Small intestine (tissue), 7 donors: ENCODE measurements around the gene PCDHGC4. TPM values are rescaled to one million over a fixed set of nuclear protein-coding genes. Genes with fewer than 3 reads are reported as not detected.

ENCODE experiments used
- DNase-seq, 2 donors: peaks; one replicate each; pipeline versions ENCODE4 v3.0.0 to v3.0.0-alpha.2; 2013
- FAIRE-seq: peaks from 2 replicates; lab custom pipeline; 2012; peaks lifted over from hg19 to GRCh38; lab: Jason Lieb, UNC
- H3K27ac ChIP-seq, 3 donors: one replicate each; pipeline ENCODE4 v1.5.1; 2013; ENCODE audit warnings: low read length in 2 of 3, mild to moderate bottlenecking in 2 of 3, control low read depth in 1 of 3, inconsistent platforms in 1 of 3, low read depth in 1 of 3, moderate library complexity in 1 of 3
- H3K27me3 ChIP-seq, 3 donors: one replicate each; pipeline ENCODE4 v1.6.1; 2013; ENCODE audit warnings: low read length in 3 of 3, inconsistent platforms in 1 of 3; ENCODE audit not compliant: control insufficient read depth in 3 of 3, insufficient read depth in 3 of 3
- H3K36me3 ChIP-seq, 3 donors: one replicate each; pipeline ENCODE4 v1.6.1; 2013; ENCODE audit warnings: low read length in 3 of 3, inconsistent platforms in 1 of 3, low read depth in 1 of 3, mild to moderate bottlenecking in 1 of 3, moderate library complexity in 1 of 3; ENCODE audit not compliant: control insufficient read depth in 3 of 3, insufficient read depth in 2 of 3
- H3K4me1 ChIP-seq, 3 donors: one replicate each; pipeline ENCODE4 v1.6.1; 2013; ENCODE audit warnings: low read length in 2 of 3, inconsistent platforms in 1 of 3, low read depth in 1 of 3, mild to moderate bottlenecking in 1 of 3, moderate library complexity in 1 of 3; ENCODE audit not compliant: control insufficient read depth in 3 of 3, insufficient read depth in 2 of 3
- H3K4me3 ChIP-seq, 3 donors: one replicate each; pipeline ENCODE4 v1.5.1; 2013; ENCODE audit warnings: low read length in 3 of 3, control low read depth in 1 of 3, inconsistent platforms in 1 of 3, low read depth in 1 of 3, mild to moderate bottlenecking in 1 of 3, moderate library complexity in 1 of 3
- H3K9me3 ChIP-seq, 2 donors: one replicate each; pipeline ENCODE4 v1.6.1; 2013; ENCODE audit warnings: low read depth in 1 of 2, low read length in 1 of 2; ENCODE audit not compliant: control insufficient read depth in 2 of 2, insufficient read depth in 1 of 2
- WGBS, 3 donors: extraction: QIAGEN DNeasy Blood & Tissue Kit; methylation state at CpG; one replicate each; pipeline ENCODE4 v1.1.7; 2013; 5-methylcytosine and 5-hydroxymethylcytosine counted together
- polyA plus RNA-seq, 4 donors: library from polyadenylated mRNA; stranded (reverse) in 3 of 4; unstranded in 1 of 4; fragments of 200-250 nt in 3 of 4; fragments of 120-200 nt in 1 of 4; gene quantifications; one replicate each; pipeline versions ENCODE4 v1.2.1 to v1.2.3, GENCODE V29; 2013
- donor health status: healthy with polysubstance abuse.
- donor health status: control.
- donor health status: control.
- donor health status: Bipolar disorder and iron deficiency.
- donor health status: healthy.

The PCDHGC4 gene
- polyA plus RNA-seq, 4 donors = 0.34 TPM; not detected in 2

DNA sequence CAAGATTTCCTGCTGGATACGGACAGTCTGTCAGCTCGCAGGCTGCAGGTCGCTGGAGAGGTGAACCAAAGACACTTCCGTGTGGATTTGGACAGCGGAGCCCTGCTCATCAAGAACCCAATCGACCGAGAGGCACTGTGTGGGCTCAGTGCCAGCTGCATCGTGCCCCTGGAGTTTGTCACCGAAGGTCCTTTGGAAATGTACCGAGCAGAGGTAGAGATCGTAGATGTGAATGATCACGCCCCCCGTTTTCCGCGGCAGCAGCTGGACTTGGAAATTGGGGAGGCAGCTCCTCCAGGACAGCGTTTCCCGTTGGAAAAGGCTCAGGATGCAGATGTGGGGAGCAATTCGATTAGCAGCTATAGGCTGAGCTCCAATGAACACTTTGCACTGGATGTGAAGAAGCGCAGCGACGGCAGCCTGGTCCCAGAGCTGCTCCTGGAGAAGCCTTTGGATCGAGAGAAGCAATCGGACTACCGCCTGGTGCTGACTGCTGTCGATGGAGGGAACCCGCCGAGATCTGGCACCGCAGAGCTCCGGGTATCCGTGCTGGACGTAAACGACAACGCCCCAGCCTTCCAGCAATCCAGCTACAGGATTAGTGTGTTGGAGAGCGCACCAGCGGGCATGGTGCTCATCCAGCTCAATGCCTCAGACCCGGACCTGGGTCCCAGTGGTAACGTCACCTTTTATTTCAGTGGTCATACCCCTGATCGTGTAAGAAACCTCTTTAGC, 658 bp downstream of the PCDHGC4 start:
- 36 to 40% (median 37%) methylated on average over 38 of the region's 38 CpGs for WGBS, 3 donors
- Histone ChIP-seq H3K4me1 (peaks cover 3 to 8% (median 3%) of the 10 kb centered on the region in 3 donors), H3K9me3 (no peaks in the 10 kb centered on the region), H3K27me3 (peaks cover 0 to 65% (median 8%) of the 10 kb centered on the region in 3 donors), H3K36me3 (peaks cover 0 to 18% (median 0%) of the 10 kb centered on the region in 3 donors), H3K4me3 (peak overlapping the region in 1 of 3 donors; percentile 31), H3K27ac (no peak overlapping the region)
- DNase-seq (no peak), FAIRE-seq (no peak)

DNA sequence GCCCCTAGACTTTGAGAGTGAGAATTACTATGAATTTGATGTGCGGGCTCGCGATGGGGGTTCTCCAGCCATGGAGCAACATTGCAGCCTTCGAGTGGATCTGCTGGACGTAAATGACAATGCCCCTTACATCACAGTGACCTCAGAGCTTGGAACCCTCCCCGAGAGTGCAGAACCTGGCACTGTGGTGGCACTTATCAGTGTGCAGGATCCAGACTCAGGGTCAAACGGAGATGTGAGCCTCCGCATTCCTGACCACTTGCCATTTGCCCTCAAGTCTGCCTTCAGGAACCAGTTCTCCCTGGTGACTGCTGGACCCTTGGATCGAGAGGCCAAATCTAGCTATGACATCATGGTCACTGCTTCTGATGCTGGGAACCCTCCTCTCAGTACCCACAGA, 1.3 kb downstream of the PCDHGC4 start:
- no peak for FAIRE-seq
- H3K9me3 ChIP-seq = no peaks in the 10 kb centered on the region
- no peak overlapping the region for H3K4me3 ChIP-seq
- no peak for DNase-seq
- peaks cover 3 to 8% (median 3%) of the 10 kb centered on the region in 3 donors for H3K4me1 ChIP-seq
- no peak overlapping the region for H3K27ac ChIP-seq
- peaks cover 3 to 71% (median 12%) of the 10 kb centered on the region in 3 donors for H3K27me3 ChIP-seq
- WGBS, 3 donors = 85 to 89% (median 88%) methylated on average over 9 of the region's 9 CpGs
- H3K36me3 ChIP-seq = peaks cover 0 to 19% (median 0%) of the 10 kb centered on the region in 3 donors

DNA sequence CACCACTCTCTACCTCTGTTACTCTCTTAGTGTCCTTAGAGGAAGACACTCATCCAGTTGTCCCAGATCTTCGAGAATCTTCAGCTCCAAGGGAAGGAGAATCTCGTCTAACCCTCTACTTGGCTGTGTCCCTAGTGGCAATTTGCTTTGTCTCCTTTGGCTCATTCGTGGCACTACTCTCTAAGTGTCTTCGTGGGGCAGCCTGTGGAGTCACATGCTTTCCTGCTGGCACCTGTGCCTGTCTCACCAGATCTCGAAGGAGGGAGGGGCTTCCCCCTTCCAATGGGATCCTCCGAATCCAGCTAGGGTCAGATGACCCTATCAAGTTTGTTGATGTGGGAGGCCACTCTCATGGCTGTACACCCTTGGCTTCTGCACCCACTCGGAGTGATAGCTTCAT, 2.3 kb downstream of the PCDHGC4 start:
- peaks cover 3 to 8% (median 3%) of the 10 kb centered on the region in 3 donors for H3K4me1 ChIP-seq
- WGBS, 3 donors = 76 to 88% (median 86%) methylated on average over 7 of the region's 7 CpGs
- FAIRE-seq = no peak

DNA sequence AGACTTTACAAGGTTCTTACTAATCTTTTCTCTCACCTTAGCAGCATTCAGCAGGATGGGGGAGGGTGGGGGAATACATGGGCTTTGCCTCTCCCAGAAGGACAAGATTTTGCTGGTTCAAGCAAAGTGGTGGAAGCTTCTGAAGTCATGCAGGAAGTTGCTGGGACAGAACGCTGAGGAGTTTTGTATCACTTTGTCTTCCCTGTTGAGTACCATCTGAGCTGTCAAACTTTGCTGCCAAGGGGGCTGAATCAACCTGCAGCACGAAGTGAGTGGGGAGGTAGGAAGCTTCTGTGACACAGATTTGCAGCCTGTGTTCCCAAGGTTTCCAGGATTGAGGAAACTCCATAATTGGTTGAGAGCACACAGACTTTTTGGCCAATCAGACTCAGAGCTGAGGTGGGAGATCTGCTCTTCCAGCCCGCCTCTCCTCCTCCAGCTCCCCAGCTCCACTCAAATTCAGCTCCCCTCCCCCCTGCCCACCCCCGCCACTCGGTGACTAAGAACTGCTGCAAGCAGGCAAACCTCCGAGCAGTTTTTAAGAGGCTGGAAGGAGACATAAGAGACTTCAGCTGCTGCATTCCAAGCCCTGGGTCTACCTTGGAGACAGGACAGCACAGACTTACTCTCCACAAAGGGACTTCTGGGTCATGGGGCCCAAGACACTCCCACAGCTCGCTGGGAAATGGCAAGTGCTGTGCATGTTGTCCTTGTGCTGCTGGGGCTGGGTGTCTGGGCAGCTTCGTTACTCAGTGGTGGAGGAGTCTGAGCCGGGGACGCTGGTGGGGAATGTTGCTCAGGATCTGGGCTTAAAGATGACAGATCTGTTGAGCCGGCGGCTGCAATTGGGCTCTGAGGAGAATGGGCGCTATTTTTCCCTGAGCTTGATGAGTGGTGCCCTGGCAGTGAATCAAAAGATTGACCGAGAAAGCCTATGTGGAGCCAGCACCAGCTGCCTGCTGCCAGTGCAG, 4.0 kb downstream of the PCDHGC4 start, which contains the start of gene PCDHGC5:
Gene PCDHGC5, plus strand, starts transcription at position 491 of the 971 bp plus-strand sequence. Its CDS starts 160 bp downstream, at position 651.
- Histone ChIP-seq H3K9me3 (no peaks in the 10 kb centered on the region), H3K27ac (no peak within 1 kb of the TSS), H3K36me3 (peaks cover 0 to 27% (median 0%) of the 10 kb centered on the region in 3 donors), H3K27me3 (peaks cover 19 to 92% (median 21%) of the 10 kb centered on the region in 3 donors), H3K4me3 (no peak within 1 kb of the TSS), H3K4me1 (peaks cover 3 to 8% (median 3%) of the 10 kb centered on the region in 3 donors)
- no peak for DNase-seq
- WGBS, 3 donors = 62 to 78% (median 75%) methylated on average over 14 of the region's 14 CpGs
- no peak for FAIRE-seq

More for the DNA sequence above, 2.3 kb downstream of the PCDHGC4 start:
- Histone ChIP-seq H3K9me3 (no peaks in the 10 kb centered on the region), H3K27ac (no peak overlapping the region), H3K36me3 (peaks cover 0 to 27% (median 0%) of the 10 kb centered on the region in 3 donors), H3K4me3 (no peak overlapping the region), H3K27me3 (peaks cover 7 to 81% (median 13%) of the 10 kb centered on the region in 3 donors)
- DNase-seq = no peak

DNA sequence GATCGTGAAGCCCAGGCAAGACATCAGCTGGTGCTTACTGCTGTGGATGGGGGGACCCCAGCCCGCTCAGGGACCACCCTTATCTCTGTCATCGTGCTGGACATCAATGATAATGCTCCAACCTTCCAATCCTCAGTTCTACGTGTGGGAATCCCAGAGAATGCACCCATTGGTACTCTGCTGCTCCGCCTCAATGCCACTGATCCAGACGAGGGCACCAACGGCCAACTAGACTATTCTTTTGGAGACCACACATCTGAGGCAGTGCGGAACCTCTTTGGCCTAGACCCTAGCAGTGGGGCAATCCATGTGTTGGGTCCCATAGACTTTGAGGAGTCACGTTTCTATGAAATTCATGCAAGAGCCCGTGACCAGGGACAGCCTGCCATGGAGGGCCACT, 5.0 kb downstream of the PCDHGC4 start:
- Histone ChIP-seq H3K9me3 (no peaks in the 10 kb centered on the region), H3K27me3 (peaks cover 19 to 92% (median 21%) of the 10 kb centered on the region in 3 donors), H3K4me1 (peaks cover 0 to 6% (median 3%) of the 10 kb centered on the region in 3 donors), H3K4me3 (no peak overlapping the region), H3K27ac (no peak overlapping the region), H3K36me3 (peaks cover 0 to 27% (median 0%) of the 10 kb centered on the region in 3 donors)
- 81 to 89% (median 84%) methylated on average over 10 of the region's 10 CpGs for WGBS, 3 donors
- DNase-seq (no peak), FAIRE-seq (no peak)

DNA sequence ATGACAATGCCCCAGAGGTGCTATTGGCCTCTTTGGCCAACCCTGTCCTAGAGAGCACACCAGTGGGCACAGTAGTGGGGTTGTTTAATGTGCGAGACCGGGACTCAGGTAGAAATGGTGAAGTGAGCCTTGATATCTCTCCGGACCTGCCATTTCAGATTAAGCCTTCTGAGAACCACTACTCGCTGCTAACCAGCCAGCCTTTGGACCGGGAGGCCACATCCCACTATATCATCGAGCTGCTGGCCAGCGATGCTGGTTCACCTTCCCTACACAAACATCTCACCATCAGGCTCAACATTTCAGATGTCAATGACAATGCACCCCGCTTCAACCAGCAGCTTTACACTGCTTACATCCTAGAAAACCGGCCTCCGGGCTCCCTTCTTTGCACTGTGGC, 5.4 kb downstream of the PCDHGC4 start:
- H3K27ac ChIP-seq = no peak overlapping the region
- peaks cover 0 to 2% (median 0%) of the 10 kb centered on the region in 3 donors for H3K4me1 ChIP-seq
- H3K36me3 ChIP-seq = peaks cover 0 to 27% (median 0%) of the 10 kb centered on the region in 3 donors
- H3K27me3 ChIP-seq = peaks cover 19 to 92% (median 21%) of the 10 kb centered on the region in 3 donors
- WGBS, 3 donors = 89 to 95% (median 93%) methylated on average over 10 of the region's 10 CpGs
- no peak for FAIRE-seq
- H3K4me3 ChIP-seq = no peak overlapping the region
- no peak for DNase-seq
- no peaks in the 10 kb centered on the region for H3K9me3 ChIP-seq

DNA sequence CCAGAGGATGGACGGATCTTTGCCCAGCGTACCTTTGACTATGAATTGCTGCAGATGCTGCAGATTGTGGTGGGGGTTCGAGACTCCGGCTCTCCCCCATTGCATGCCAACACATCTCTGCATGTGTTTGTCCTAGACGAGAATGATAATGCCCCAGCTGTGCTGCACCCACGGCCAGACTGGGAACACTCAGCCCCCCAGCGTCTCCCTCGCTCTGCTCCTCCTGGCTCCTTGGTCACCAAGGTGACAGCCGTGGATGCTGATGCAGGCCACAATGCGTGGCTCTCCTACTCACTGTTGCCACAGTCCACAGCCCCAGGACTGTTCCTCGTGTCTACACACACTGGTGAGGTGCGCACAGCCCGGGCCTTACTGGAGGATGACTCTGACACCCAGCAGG, 5.9 kb downstream of the PCDHGC4 start:
- H3K9me3 ChIP-seq = no peaks in the 10 kb centered on the region
- H3K4me3 ChIP-seq = no peak overlapping the region
- H3K27me3 ChIP-seq = peaks cover 17 to 91% (median 19%) of the 10 kb centered on the region in 3 donors
- no peaks in the 10 kb centered on the region for H3K4me1 ChIP-seq
- H3K27ac ChIP-seq = no peak overlapping the region
- peaks cover 0 to 22% (median 0%) of the 10 kb centered on the region in 3 donors for H3K36me3 ChIP-seq
- DNase-seq = no peak
- WGBS, 3 donors = 81 to 86% (median 83%) methylated on average over 13 of the region's 13 CpGs
- no peak for FAIRE-seq
